Activated CD4-positive, alpha-beta T cell treated with anti-CD3 and anti-CD28 coated beads for 24 hours (primary cell): ENCODE data around the gene MAPK11.
A peak's percentile ranks its signal among the peaks of the same experiment; 100 is the strongest.

Source experiments
- DNase-seq, 2 donors: peaks; one replicate each; pipeline ENCODE4 v3.0.0-alpha.2; 2020; ENCODE audit warnings: low read depth in 2 of 2

The MAPK11 gene

DNA sequence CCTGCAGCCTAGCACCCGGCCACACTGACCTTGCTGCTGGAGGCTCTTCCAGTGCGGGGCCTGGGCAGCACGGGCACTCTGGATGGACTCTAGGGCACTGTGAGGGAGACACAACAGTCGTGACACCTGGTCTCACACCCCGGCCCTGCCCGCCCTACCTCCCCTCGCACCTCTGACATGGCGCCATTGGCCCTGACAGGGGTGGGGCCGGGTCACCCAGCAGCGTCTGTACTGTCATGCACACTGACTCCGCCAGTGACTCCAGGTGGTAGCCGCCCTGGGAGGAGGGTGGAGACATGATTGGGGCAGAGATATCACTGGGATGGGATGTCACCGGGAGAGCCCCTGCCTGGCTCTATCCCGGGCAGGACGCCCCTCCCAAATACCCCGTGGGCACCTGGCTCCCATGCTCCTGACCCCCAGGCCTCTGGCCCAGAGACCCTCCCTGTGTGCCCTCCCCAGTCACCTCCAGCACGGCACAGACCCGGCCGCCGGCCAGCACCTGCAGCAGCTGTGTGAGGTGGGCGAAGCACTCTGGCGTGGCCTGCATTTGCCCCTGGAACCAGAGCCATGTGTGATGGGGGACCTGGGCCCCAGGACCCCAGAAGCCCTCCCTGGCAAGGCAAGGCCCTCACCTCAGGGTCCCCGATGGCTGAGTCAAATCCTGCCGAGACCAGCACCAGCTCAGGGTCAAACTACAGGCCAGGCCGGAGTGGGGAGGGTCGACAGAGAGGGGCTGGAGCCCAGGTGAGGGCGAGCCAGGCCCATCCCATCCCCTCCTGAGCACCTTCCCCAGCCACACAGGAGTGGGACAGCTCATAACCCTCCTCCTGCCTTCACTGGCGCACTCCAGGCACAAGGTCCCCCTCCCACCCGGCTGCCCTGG lies 21.7 kb downstream of the MAPK11 start:
- no peak for DNase-seq

DNA sequence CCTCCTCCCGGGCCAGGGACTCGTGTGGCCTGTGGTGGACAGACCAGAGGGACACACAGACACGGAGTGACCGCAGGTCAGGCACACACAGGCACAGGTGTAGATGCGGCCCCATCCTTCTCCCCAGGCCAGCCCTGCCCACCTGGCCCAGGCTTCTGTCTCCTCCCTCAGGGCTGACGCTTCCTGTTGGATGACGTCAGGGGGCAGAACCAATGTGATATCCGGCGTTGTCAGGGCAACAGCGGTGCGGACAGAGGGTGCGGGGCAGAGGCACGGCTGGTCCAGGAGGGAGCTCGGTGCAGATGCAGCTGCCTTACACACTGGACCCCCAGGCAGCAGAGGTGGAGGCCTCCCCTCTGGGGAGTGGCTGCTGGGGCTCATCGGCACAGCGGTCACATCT lies 22.4 kb downstream of the MAPK11 start:
- DNase-seq = no peak

DNA sequence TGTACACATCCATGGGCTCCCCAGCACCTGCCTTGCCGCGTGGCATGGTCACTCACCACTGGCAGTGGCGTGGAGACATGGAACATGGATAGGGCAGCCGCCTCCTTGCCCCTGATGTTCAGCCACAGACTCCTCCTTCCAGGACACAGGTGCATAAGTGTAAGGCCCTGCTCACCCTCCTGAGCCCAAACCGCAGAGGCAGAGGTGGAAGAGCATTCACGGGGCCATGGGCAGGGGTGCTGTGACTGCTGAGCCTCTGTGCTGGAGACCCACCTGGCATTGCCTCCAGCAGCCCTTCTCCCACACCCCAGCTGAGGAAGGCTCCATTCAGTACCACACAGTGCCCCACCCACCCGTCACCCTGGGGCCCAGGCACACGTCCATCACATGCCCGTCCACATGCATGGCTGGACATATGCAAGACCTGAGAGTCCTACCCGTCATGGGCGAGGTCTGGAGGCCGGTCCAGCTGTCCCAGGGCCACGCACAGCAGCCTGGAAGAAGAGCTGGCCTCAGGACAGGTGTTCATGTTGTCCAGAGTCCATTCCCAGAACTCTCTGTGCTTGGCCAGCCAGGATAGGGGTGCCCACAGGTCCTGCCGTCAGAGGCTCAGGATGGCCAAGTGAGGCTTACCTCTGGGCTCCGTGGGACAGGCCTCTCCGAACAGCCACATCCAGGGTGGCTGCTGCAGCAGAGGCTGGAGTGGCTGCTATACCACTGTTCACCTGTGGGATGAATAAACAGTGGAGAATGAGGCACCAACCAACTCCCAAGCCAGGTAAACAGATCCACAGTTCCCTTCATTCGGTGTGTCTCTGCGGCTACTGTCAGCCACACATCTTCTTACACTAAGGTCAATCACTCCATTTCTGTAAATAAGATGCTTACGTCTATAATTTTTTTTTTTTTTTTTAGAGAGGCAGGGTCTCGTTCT lies 23.7 kb downstream of the MAPK11 start:
- DNase-seq = no peak

DNA sequence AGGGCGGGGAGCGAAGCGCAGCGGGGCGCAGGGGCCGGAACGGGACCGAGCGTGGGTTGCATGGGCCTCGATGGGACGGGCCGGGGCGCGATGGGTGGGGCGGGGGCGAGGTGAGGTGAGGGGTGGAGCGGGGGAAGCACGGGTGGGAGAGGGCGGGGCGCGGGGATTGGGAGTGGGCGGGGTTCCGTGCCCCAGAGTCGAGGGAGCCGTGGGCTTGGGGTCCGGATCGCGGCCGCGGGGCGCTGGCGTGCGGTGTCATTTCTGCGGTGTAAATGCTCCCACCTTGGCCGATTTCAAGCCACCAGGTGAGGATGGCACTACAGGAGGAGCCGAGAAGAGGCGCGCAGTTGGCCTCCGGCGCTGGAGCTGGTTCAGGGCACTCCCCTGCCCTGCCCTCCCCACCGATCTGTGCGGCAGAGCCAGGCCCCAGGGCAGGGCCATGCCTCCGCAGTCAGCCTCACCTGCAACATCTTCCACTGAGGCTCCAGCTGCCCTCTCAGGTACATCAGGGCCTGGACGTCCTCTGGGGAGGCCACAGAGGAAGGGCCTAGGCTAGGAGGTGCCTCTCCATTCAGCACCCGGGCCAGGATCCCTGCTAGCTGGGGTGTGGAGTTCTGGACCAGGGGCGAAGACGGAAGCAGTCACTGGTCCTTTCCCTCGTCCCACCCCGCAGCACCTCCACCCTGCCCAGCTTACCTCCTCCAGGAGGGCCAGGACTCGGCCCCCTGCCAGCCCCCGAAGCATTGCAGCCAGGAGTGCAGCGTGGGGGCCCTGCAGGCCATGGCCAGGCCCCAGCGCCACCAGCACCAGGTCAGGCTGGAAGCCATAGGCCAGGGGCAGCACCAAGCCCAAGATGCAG lies 24.7 kb downstream of the MAPK11 start:
- DNase-seq = no peak

DNA sequence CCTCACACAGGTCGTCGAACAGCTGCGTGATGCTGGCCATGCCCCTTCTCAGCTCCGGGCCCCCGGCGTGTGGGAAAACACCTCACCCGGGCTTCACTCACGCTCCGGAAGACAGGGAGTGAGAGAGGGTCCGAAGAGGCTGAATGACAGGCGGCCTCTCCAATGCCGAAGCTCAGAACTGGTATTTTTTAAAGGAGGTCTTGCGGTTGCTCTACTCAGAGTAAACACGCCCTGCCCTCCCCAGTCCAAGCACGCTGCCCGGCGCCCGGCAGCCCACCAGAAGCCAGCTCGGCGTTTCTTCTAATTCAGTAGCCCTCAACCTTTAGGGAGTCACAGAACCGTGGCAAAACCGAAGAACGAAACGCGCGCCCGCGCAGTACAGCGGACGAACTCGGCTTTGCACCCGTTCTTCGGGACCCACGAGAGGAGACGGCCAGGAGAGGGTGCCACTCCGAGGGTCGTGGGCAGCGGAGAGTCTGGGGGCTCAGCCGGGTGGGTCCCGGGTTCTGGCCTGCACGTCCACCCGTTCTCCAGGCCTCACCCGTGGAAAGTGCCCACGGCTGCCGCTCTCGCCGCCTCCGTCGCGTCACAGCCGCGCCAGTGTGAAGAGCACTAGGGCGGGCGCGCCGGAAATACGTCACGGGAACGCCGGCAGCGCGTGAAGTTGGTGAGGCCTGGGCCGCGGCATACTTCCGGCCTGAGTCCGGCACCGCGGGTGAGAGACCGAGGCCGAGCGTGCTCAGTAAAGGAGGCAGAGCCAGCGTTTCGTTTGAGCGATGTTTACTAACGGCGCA lies 25.6 kb downstream of the MAPK11 start, which contains the start of gene TUBGCP6:
TSS of gene TUBGCP6 (minus strand) at position 604 of the 794 bp plus-strand sequence. CDS start at position 40, 564 bp downstream.
- DNase-seq = peak; percentile 86 to 88

DNA sequence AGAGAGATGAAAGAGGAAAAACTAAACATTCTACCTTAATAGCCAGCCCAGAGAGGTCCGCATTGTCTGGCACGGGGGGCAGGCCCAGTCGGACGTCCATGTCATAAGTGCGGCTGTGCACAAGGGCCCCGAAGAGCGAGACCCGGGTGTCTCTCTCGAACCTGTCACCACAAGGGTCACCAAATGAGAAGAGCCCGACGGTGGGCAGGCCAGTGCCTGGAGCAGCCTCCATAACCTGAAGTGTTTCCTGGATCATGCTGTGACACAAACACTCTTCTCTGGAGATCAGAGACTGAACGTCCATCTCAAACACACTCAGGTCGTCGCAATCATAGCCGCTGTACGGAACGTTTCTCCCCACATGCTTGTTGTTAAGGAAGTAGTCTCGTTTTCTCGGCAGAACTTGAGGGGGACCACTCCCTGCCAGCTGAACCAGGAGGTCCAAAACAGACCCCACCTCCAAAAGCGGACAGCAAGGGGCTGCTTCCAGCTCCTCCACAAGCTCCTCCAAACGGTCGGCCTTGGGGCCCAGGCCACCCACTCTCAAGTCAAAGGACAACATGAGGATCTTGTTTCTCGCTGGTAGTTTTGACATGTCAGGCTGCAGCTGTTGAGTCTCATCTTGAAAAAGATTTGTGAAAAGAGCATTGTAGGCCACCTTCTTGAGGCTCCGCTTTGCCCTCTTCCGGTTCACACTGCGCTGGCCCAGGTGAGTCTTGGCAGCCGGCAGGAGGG lies 26.3 kb downstream of the MAPK11 start:
- no peak for DNase-seq

DNA sequence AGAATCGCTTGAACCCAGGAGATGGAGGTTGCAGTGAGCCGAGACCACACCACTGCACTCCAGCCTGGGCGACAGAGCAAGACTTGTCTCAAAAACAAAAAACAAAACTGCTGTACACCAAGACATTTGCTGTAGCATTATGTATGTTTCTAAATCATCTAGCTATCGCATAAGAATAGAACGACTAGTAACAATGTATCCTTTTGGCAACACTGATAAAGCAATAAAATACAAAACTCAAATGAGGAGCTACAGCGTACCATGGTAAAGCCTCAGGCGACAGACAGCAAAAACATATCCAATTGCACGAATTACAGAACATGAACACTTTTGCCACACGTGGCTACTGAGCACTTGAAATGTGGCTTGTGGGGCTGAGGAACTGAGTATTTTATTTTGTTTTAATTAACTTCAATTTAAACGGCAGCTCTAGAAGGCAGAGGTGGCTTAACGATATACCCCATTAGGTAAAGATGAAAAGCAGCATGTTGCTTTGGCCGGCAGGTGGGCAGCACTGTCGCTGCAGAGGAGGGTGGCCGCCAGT lies 27.7 kb downstream of the MAPK11 start:
- no peak for DNase-seq

DNA sequence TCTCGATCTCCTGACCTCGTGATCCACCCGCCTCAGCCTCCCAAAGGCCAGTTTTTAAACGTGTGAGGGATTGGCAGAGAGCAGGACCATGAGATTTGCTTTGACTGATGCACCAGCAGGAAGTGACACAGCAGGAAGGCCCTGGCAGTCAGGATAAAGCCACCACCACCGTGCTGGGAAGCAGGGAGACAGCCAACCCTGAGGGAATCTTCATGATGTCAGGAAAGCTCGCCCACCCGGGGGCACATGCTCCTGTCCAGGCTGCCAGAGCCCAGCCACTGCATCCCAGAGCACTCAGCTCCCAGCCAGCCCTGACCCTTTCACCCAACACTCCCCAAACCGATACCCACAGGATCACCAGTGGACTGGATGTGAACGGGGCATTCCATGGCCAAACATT lies 31.4 kb downstream of the MAPK11 start:
- DNase-seq = no peak

DNA sequence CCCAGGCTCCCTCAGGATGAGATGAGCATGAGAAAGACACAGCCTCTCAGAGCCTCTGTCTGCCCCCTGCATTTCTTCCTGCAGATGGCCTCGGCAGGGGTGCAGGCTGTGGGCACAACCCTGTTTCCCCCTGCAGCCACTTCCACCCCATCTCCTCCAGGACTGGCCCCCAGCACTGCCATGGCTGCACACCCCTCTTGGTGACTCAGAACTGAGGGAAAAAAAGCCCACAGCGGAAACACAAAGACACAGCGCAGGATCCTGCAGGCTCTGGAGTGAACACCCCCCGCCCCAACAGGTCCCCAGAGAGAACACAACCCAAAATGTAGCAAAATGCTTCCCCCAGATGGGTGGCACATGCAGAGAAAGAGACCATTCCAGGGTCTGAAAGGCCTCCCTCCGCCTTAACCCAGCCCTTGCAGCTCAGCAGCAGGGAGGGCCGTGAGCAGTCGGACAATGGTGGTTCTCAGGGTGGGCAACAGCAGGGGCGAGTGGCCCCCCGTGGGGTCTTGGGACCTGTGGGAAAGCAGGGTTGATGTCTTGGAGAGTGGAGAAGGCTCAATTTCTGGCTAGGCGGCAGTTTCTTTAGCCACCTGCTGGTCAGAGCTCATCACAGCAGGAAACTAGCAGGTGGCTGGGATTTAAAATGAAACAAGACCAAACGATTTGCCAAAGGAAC lies 33.3 kb downstream of the MAPK11 start:
- no peak for DNase-seq

DNA sequence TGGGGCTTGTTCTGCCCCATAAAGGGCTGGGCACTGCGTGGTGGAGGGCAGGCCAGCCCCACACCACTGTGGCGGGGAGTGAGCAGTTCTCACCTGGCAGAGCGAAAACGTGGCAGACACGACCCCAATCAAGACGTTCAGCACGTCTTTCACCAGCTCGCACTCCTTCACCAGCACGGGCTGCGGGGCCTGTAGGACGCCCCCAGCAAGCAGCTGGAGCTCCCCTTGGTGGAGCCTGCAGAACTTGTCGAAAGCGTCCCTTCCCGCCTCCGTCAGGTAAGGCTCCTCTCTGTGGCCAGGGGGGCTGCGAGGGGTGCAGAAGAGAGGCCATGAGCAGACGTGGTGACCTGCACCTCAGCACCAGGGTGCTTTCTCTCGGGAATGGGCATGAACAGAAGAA lies 37.0 kb downstream of the MAPK11 start:
- DNase-seq = no peak

DNA sequence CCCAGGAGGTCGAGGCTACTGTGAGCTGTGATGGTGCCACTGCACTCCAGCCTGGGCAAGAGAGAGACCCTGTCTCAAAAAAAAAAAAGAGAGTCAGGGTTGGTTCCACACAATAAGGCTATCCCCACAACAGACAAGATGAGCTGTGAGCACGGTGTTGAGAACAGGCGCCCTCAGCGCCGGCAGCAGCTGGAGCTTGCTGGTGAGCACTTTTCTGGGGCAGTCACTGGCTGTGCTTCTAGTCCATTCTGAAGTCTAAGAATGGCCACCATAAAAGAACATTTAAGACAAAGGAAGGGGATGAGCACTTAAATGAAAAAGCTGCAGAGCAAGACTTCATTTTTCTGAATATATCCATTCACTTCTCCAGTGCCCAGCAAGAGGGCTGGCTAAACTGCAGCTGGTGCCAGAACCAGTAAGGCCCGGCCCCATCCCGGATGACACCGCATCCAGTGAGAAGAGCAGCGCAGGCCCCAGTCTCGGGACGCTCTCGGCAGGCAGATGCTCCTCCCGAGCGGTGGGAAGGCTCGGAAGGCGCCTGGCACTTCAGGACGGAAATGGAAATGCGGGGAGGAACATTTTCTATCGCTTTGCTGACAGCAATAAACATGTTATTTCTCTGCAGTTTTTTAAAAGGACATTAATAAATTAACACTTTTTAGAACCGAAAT lies 37.6 kb downstream of the MAPK11 start:
- no peak for DNase-seq

DNA sequence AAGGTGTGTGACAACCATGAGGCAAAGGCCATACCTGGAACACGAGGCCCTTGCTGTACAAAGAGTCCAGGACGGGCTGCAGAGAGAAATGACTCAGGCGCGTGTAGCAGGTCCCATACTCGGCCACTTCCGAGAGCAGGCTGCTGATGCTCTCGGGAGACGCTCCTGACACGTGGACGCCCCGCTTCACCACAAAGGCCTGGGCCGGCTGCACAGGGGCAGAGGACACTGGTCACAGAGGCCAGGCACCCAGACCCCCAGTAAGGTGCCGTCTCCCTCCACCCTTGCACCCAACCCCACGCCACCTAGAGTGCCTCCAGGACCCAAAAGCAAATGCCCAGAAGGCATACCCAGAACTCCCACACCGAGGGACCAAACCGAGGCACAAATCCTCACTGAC lies 40.8 kb downstream of the MAPK11 start:
- DNase-seq = no peak

DNA sequence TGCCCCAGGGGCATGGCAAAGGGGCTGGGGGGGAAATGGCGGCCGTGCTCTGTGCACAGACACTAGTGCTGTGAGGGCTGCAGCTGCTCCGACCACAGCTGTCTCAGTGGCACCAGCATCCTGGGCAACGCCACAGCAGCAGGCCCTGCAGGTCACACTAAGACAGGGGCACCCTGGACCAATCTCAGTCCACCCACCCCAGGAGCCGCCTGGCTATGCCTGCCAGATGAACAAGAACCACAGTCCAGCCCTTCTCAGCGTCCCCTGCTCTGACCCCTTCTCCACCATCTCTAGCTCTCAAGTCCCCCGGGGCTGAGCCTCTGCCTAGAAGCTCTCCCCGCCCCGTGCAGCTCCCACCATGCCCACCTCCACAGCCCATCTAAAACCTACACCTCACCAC lies 41.8 kb downstream of the MAPK11 start:
- no peak for DNase-seq

DNA sequence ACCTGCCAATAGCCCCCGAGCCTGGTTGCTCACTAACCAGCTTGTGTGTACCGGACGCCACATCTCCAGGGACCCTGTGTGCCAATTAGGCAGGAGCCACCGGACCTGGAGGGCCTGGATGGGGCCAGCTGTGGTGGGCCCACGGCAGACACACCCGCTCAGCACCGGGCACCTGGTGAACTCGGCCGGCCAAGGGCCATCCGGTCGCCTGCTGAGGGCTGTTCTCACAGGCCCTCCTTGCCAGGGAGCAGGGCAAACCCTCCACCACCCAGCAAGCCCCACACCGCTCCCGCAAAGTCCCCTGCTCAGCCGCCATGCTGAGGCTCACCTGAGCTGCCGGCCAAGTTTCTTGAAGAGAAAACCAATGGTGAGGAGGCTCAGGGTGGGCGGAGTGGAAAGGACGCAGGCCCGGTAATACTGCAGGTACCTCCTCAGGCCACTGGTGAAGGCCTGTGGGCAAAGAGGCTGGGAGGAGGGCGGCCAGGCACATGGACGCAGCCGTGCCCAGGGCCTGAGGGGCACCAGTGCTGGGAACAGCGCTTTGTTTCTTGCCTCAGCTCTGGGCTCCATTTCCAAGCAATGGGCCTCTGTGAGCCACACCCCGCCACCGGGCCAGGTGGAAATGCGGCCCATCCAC lies 42.5 kb downstream of the MAPK11 start:
- DNase-seq = no peak

DNA sequence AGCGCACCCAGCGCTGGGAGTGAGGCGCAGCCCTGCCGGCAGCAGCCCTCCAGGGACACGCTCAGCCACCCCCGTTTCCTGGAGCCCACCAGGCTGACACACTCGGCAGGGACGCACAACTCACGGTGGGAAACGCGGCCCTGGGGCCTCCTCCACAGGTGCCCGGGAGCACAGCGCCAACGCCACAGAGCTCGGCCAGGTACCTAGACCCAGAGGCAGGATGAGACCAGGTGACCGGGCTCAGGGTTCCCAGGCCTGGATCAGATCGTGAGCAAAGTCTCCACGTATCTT lies 43.4 kb downstream of the MAPK11 start:
- no peak for DNase-seq

DNA sequence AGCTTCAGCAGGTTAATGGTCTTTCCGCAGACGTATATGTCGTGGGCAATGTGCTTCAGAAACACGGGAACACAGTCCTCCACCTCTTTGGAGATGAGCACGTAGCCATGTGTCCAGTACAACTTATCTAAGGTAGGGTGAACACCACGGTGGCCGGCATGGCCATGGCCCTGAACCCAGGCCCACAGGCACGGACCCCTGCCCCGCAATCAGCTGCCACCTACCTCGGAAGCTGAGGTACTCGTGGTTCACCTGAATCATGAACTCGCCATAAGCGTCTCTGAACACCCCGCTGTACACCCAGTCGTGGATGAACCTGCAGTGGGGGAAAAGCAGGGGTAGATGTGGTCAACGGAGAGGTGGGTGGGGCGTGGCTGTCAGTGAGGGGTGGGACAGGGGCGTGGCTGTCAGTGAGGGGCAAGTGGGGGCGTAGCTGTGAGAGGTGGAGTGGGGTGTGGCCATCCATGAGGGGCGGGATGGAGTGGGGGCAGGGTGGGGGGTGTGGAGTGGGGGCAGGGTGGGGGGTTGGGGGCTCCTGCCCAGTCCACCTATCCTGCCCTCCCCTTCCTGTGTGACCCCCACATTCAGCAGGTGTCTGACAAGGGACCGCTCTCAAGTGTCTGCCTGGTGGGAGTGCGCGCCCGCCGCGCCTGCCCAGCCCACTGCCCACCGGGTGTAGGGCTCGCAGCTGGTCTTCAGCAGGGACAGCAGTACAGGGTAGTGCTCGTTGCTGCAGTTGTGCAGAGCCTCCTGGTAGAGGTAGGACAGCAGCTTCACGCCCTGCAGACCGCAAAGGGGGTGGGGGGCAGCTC lies 43.9 kb downstream of the MAPK11 start:
- no peak for DNase-seq

DNA sequence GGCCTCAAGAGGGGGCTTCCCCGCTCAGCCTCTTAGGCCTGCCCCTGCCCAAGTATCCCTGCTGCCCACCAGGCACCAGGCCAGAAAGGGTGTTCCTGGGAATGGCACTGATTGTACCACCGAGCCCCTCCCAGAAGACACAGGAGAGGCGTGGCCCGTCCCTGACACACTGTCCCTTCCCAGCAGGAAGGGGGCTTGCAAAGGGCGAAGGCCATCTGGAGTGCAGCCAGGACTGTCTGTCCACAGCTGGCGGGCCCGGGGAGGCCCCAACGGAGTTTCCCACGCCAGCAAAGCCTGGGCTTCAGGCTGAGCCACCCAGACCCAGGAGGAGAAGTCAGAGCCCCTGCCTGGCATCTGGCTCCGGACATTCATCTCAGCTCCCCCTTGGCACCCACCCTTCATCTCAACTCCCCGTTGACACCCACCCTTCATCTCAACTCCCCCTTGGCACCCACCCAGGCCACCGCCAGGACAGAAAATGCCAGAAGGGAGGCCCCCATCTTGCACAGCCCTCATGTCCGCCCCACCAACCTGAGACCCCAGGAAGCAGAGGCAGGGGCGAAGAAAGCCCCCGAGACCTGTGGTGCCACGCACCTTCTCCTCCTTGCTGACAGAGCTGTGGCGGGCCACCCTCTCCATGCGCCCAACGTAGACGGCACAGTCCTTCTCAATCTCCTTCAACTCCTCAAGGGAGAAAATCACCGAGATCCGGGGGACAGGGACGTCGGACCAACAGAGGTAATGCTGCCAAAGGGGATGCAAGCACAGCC lies 44.8 kb downstream of the MAPK11 start:
- no peak for DNase-seq
